ENCODE data around the gene SEMA7A. TPM values are rescaled to one million over a fixed set of nuclear protein-coding genes. Genes with fewer than 3 reads are reported as not detected.

The SEMA7A gene
- total RNA-seq, 4 donors from 2014 or later: 0.20 to 5.6 (median 3.1) TPM

- H3K9me3 ChIP-seq: no peaks in the 10 kb centered on the region
- H3K36me3 ChIP-seq: no peaks in the 10 kb centered on the region
- peaks cover 52% of the 10 kb centered on the region for H3K27me3 ChIP-seq
- in situ Hi-C loops (cut with MboI; ENCODE audit: low pct_ligation_motif_present in 1 of 4, low pct_unique_long_range_greater_than_20kb in 1 of 4, low sequenced_read_pairs in 3 of 4): no loop called here
- no peak overlapping the region for H3K4me3 ChIP-seq
- DNase-seq: no peak
- 53% methylated on average over 2 of the region's 2 CpGs; no CpG with 5 or more reads in 1 of the 2 donors for WGBS, 2 donors (ENCODE audit: low coverage in 1 of 2)
- peaks cover 8 to 27% (median 20%) of the 10 kb centered on the region in 4 donors for H3K4me1 ChIP-seq
- TF ChIP-seq POLR2AphosphoS5 (IDR thresholded peaks at IDR 0.05): no peak
- no peak for TF ChIP-seq CTCF (IDR thresholded peaks at IDR 0.05)
- TF ChIP-seq POLR2A (IDR thresholded peaks at IDR 0.05): no peak
- TF ChIP-seq EP300 (IDR thresholded peaks at IDR 0.05; ENCODE audit: low read depth): no peak
- intact Hi-C loops (cut with DNase I; ENCODE audit: low total_unique reads): no loop called here
- no peak overlapping the region for H3K27ac ChIP-seq
Observed at GRCh38 chr15:74369756-74370155, 64.0 kb downstream of the SEMA7A start.

- WGBS, 2 donors (ENCODE audit: low coverage in 1 of 2): 64 to 72% methylated on average over 2 to 10 of the region's 10 CpGs
- H3K27me3 ChIP-seq: peaks cover 57% of the 10 kb centered on the region
- in situ Hi-C loops (cut with MboI; ENCODE audit: low pct_ligation_motif_present in 1 of 4, low pct_unique_long_range_greater_than_20kb in 1 of 4, low sequenced_read_pairs in 3 of 4): no loop called here
Observed at GRCh38 chr15:74369084-74369745, 64.5 kb downstream of the SEMA7A start.

GRCh38 chr15:74368121-74368520, 65.6 kb downstream of the SEMA7A start:
- 91% methylated on average over 3 of the region's 3 CpGs; no CpG with 5 or more reads in 1 of the 2 donors for WGBS, 2 donors (ENCODE audit: low coverage in 1 of 2)
- intact Hi-C loops (cut with DNase I; ENCODE audit: low total_unique reads) (no loop called here), in situ Hi-C loops (cut with MboI; ENCODE audit: low pct_ligation_motif_present in 1 of 4, low pct_unique_long_range_greater_than_20kb in 1 of 4, low sequenced_read_pairs in 3 of 4) (no loop called here)
- TF ChIP-seq CTCF (IDR thresholded peaks at IDR 0.05): no peak
- no peak for TF ChIP-seq EP300 (IDR thresholded peaks at IDR 0.05; ENCODE audit: low read depth)
- no peak for TF ChIP-seq POLR2AphosphoS5 (IDR thresholded peaks at IDR 0.05)
- TF ChIP-seq POLR2A (IDR thresholded peaks at IDR 0.05): no peak
- no peak overlapping the region for H3K27ac ChIP-seq
- H3K4me3 ChIP-seq: no peak overlapping the region
- peaks cover 4 to 12% (median 11%) of the 10 kb centered on the region in 4 donors for H3K4me1 ChIP-seq
- H3K9me3 ChIP-seq: no peaks in the 10 kb centered on the region
- no peak for DNase-seq
- H3K36me3 ChIP-seq: no peaks in the 10 kb centered on the region
- H3K27me3 ChIP-seq: peaks cover 54% of the 10 kb centered on the region

More at GRCh38 chr15:74369084-74369745, 64.5 kb downstream of the SEMA7A start:
- Histone ChIP-seq H3K9me3 (no peaks in the 10 kb centered on the region), H3K27ac (no peak overlapping the region), H3K4me1 (peaks cover 4 to 22% (median 15%) of the 10 kb centered on the region in 4 donors), H3K4me3 (no peak overlapping the region), H3K36me3 (no peaks in the 10 kb centered on the region)
- no peak for DNase-seq
- TF ChIP-seq POLR2AphosphoS5 (IDR thresholded peaks at IDR 0.05) (no peak), CTCF (IDR thresholded peaks at IDR 0.05) (no peak), POLR2A (IDR thresholded peaks at IDR 0.05) (no peak), EP300 (IDR thresholded peaks at IDR 0.05; ENCODE audit: low read depth) (no peak)
- intact Hi-C loops (cut with DNase I; ENCODE audit: low total_unique reads): no loop called here

- H3K36me3 ChIP-seq: no peaks in the 10 kb centered on the region
- H3K4me3 ChIP-seq: no peak within 1 kb of the TSS
- in situ Hi-C loops (cut with MboI; ENCODE audit: low pct_ligation_motif_present in 1 of 4, low pct_unique_long_range_greater_than_20kb in 1 of 4, low sequenced_read_pairs in 3 of 4) (no loop called here), intact Hi-C loops (cut with DNase I; ENCODE audit: low total_unique reads) (no loop called here)
- H3K4me1 ChIP-seq: peaks cover 4 to 12% (median 11%) of the 10 kb centered on the region in 4 donors
- TF ChIP-seq CTCF (IDR thresholded peaks at IDR 0.05) (no peak), EP300 (IDR thresholded peaks at IDR 0.05; ENCODE audit: low read depth) (no peak), POLR2AphosphoS5 (IDR thresholded peaks at IDR 0.05) (no peak), POLR2A (IDR thresholded peaks at IDR 0.05) (no peak)
- no peak for DNase-seq
- peaks cover 51% of the 10 kb centered on the region for H3K27me3 ChIP-seq
- H3K27ac ChIP-seq: no peak within 1 kb of the TSS
- no peaks in the 10 kb centered on the region for H3K9me3 ChIP-seq
- WGBS, 2 donors (ENCODE audit: low coverage in 1 of 2): 57 to 82% methylated on average over 1 to 12 of the region's 12 CpGs
Observed at GRCh38 chr15:74367296-74367854, 66.4 kb downstream of the SEMA7A start, which contains the start of gene CYP11A1. CYP11A1 (minus strand) TSS chr15:74367646; CDS start chr15:74367585, 61 bp downstream.

Data from transverse colon (tissue), 4 donors.